Fibroblast of lung (primary cell): ENCODE measurements around the gene POU3F1. TPM values are rescaled to one million over a fixed set of nuclear protein-coding genes. Genes with fewer than 3 reads are reported as not detected.

Experiments
- DNase-seq, 2 donors: peaks; one replicate each; pipeline versions ENCODE4 v3.0.0 to v3.0.0-alpha.2; 2010; ENCODE audit warnings: low read depth in 2 of 2
- H2AFZ ChIP-seq: 2 replicates; pipeline ENCODE4 v1.5.1; 2012; ENCODE audit warnings: low read length, control low read depth, inconsistent platforms
- H3K27ac ChIP-seq: 2 replicates; pipeline ENCODE4 v1.5.1; 2011; ENCODE audit warnings: low read length, control low read depth; ENCODE audit not compliant: insufficient read depth
- H3K27me3 ChIP-seq: 2 replicates; pipeline ENCODE4 v1.5.1; 2011; ENCODE audit warnings: mild to moderate bottlenecking, low read length; ENCODE audit not compliant: control insufficient read depth, insufficient read depth
- H3K36me3 ChIP-seq: 2 replicates; pipeline ENCODE4 v1.5.1; 2011; ENCODE audit warnings: low read length; ENCODE audit not compliant: control insufficient read depth, insufficient read depth
- H3K4me1 ChIP-seq: 2 replicates; pipeline ENCODE4 v1.5.1; 2011; ENCODE audit warnings: low read length; ENCODE audit not compliant: control insufficient read depth, insufficient read depth; ENCODE audit errors: extremely low read depth
- H3K4me2 ChIP-seq: 2 replicates; pipeline ENCODE4 v1.5.1; 2011; ENCODE audit warnings: low read length, control low read depth; ENCODE audit not compliant: insufficient read depth; ENCODE audit errors: extremely low read depth
- H3K4me3 ChIP-seq, 4 experiments: fragments of 200-600 bp in 1 of 4; sonication (generic) in 1 of 4; replicated peaks in 1 of 4; 2 replicates each; pipeline ENCODE4 v1.5.1; 2011 to 2016; ENCODE audit warnings: low read length in 4 of 4, low read depth in 3 of 4, mild to moderate bottlenecking in 3 of 4, control low read depth in 2 of 4, inconsistent platforms in 1 of 4, mixed read lengths in 1 of 4; ENCODE audit not compliant: insufficient read depth in 1 of 4; ENCODE audit errors: control extremely low read depth in 1 of 4
- H3K79me2 ChIP-seq: 2 replicates; pipeline ENCODE4 v1.5.1; 2012; ENCODE audit warnings: mild to moderate bottlenecking, low read length, inconsistent platforms; ENCODE audit not compliant: control insufficient read depth, insufficient read depth
- H3K9ac ChIP-seq: 2 replicates; pipeline ENCODE4 v1.5.1; 2011; ENCODE audit warnings: mild to moderate bottlenecking, low read length, control low read depth; ENCODE audit not compliant: insufficient read depth
- H3K9me3 ChIP-seq: 2 replicates; pipeline ENCODE4 v1.5.1; 2012; ENCODE audit warnings: low read depth, low read length; ENCODE audit not compliant: control insufficient read depth, insufficient read depth
- H4K20me1 ChIP-seq: 2 replicates; pipeline ENCODE4 v1.5.1; 2011; ENCODE audit warnings: low read length; ENCODE audit not compliant: control insufficient read depth, insufficient read depth; ENCODE audit errors: extremely low read depth
- CTCF ChIP-seq, 2 donors: IDR thresholded peaks in 1 of 2; conservative IDR thresholded peaks in 1 of 2; 1 replicate in 1 of 2; 2 replicates in 1 of 2; pipeline ENCODE4 v1.5.1; 2011 to 2012; ENCODE audit warnings: low read length in 2 of 2, control low read depth in 1 of 2, inconsistent platforms in 1 of 2, low read depth in 1 of 2, mild to moderate bottlenecking in 1 of 2
- EZH2 ChIP-seq: IDR thresholded peaks from 2 replicates; pipeline ENCODE4 v1.5.1; 2012; ENCODE audit warnings: low read length, control low read depth, mild to moderate bottlenecking; ENCODE audit errors: missing control alignments
- polyA plus RNA-seq, 2 donors: library from polyadenylated mRNA; depleted of rRNA in 1 of 2; stranded (reverse) in 1 of 2; unstranded in 1 of 2; fragments of >200 nt; gene quantifications; 2 replicates each; pipeline ENCODE4 v1.2.1, GENCODE V29; 2011 to 2012; ENCODE audit warnings: missing spikeins in 1 of 2
- total RNA-seq: library from RNA; depleted of rRNA; stranded (reverse); fragments of >200 nt; gene quantifications from 2 replicates; pipeline ENCODE4 v1.2.1, GENCODE V29; 2014

POU3F1 gene
- total and polyA plus RNA-seq, 2 donors (not counting 1 experiment from before 2014, with no cell fraction given), result under 0.01 TPM; not detected in 1

- no peak overlapping the region for H3K27ac ChIP-seq
- no peak overlapping the region for H3K4me3 ChIP-seq
- no peak overlapping the region for H3K9ac ChIP-seq
- no peaks in the 10 kb centered on the region for H3K36me3 ChIP-seq
- H2AFZ ChIP-seq, result no peak overlapping the region
- H3K79me2 ChIP-seq, result no peaks in the 10 kb centered on the region
- H3K4me2 ChIP-seq, result no peak overlapping the region
- DNase-seq, result no peak
- H3K9me3 ChIP-seq, result no peaks in the 10 kb centered on the region
- TF ChIP-seq CTCF (conservative IDR thresholded peaks at IDR 0.05 in 1 of 2, IDR thresholded peaks at IDR 0.05 in 1 of 2; ENCODE audit: low read depth in 1 of 2, low read length in 2 of 2) (no peak), EZH2 (no peak)
- H3K27me3 ChIP-seq, result no peaks in the 10 kb centered on the region
- H3K4me1 ChIP-seq, result no peaks in the 10 kb centered on the region
- no peaks in the 10 kb centered on the region for H4K20me1 ChIP-seq
Measured at GRCh38 chr1:38087676-38088075, 41.1 kb upstream of the POU3F1 start.

GRCh38 chr1:38085666-38086330, 39.2 kb upstream of the POU3F1 start:
- no peak overlapping the region for H3K27ac ChIP-seq
- no peak overlapping the region for H3K4me2 ChIP-seq
- H2AFZ ChIP-seq, result no peak overlapping the region
- H3K9ac ChIP-seq, result no peak overlapping the region
- DNase-seq, result no peak
- no peaks in the 10 kb centered on the region for H3K27me3 ChIP-seq
- no peak overlapping the region for H3K4me3 ChIP-seq
- H3K36me3 ChIP-seq, result no peaks in the 10 kb centered on the region
- H3K79me2 ChIP-seq, result no peaks in the 10 kb centered on the region
- no peak for TF ChIP-seq EZH2
- no peak for TF ChIP-seq CTCF (conservative IDR thresholded peaks at IDR 0.05 in 1 of 2, IDR thresholded peaks at IDR 0.05 in 1 of 2; ENCODE audit: low read depth in 1 of 2, low read length in 2 of 2)
- no peaks in the 10 kb centered on the region for H4K20me1 ChIP-seq
- no peaks in the 10 kb centered on the region for H3K9me3 ChIP-seq
- H3K4me1 ChIP-seq, result no peaks in the 10 kb centered on the region

GRCh38 chr1:38084700-38085099, 38.1 kb upstream of the POU3F1 start:
- Histone ChIP-seq H2AFZ (no peak overlapping the region), H3K4me3 (no peak overlapping the region), H3K27ac (no peak overlapping the region), H3K4me1 (no peaks in the 10 kb centered on the region), H3K9me3 (no peaks in the 10 kb centered on the region), H3K79me2 (no peaks in the 10 kb centered on the region), H3K36me3 (no peaks in the 10 kb centered on the region), H4K20me1 (no peaks in the 10 kb centered on the region), H3K4me2 (no peak overlapping the region), H3K27me3 (no peaks in the 10 kb centered on the region), H3K9ac (no peak overlapping the region)
- no peak for DNase-seq
- TF ChIP-seq CTCF (conservative IDR thresholded peaks at IDR 0.05 in 1 of 2, IDR thresholded peaks at IDR 0.05 in 1 of 2; ENCODE audit: low read depth in 1 of 2, low read length in 2 of 2) (no peak), EZH2 (no peak)
